Measurements from ENCODE around the gene LBH.

- no peak for TF ChIP-seq CTCF (IDR thresholded peaks at IDR 0.05 in 8 of 11, conservative IDR thresholded peaks at IDR 0.05 in 3 of 11)
- TF ChIP-seq POLR2A (IDR thresholded peaks at IDR 0.05): no peak
These were observed 46.2 kb downstream of the LBH start for GRCh38 chr2:30277582-30277981.
